Measurements from ENCODE around the gene CNTNAP4. TPM values are rescaled to one million over a fixed set of nuclear protein-coding genes. Genes with fewer than 3 reads are reported as not detected.

Gene CNTNAP4
- 39.7 and 44.8 TPM in 2 replicates for polyA plus RNA-seq (2014; cell fraction: cytosol; rRNA removed)
- 99.3 and 114 TPM in 2 replicates for polyA plus RNA-seq (2014; cell fraction: nucleus; rRNA removed)

DNA sequence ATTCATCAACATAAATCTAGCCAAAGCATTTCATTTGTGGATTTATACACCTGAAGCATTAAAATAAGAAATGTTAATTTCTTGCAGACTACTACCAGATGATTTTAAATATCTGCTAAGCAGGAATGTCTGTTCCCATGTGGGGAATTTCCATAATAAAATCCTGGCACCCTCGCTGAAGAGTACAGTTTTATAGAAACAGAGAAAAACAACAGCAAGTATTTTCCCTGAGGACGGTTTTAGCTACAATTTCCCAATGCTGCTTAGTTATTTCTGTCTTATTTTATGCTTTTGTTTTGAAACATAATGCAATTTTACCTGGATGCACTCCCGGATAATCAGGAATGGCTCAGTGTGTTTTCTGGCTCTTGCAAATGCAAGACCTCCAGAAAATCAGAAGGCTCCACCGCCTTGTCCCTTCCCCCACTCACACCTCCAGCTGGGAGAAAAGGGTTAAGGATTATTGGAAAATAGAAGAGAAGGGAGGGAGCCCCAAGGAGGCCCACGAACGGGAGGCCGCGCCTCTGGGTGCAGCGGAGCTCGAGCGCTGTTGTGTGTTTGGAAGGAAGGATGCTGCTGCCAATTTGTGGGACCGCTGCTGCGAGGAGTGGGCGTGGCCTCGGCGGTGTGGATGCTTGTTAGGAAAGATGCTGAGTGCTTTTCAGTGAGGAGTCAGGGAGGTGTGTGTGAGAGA lies at the start of gene CNTNAP4:
CNTNAP4 (plus strand) TSS at position 657 of the 694 bp plus-strand sequence. CDS start 262 bp downstream, outside the sequence.
- DNase-seq (ENCODE audit: low spot score) = peak; percentile 93

DNA sequence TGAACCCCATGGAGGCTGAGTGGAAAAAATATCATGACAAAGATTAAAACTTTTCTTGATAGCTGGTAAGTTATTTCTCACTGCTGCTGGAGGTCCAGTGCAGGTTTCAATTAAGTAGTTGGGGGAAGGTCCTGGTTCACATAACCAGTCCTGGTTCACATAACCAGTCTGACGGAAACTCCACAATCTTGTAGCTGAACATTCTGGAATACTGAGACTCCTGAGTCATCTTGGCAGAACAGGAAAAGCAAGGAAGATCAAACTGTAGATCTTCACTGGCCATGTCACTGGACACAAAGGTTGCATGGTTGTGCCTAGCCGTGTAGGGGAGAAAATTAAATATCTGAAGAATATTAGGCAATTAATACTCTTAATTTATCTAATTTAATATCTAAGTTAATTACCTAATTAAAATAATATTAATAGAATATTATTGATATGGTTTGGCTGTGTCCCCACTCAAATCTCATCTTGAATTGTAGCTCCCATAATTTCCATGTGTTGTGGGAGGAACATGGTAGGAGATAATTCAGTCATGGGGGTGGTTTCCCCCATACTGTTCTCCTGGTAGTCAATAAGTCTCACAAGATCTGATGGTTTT lies 48.6 kb upstream of the CNTNAP4 start:
- DNase-seq (ENCODE audit: low spot score) = no peak

- no peak for DNase-seq (ENCODE audit: low spot score)
These were observed 44.5 kb upstream of the CNTNAP4 start for GRCh38 chr16:76232704-76233103.

GRCh38 chr16:76235025-76235424 lies 42.2 kb upstream of the CNTNAP4 start:
- no peak for DNase-seq (ENCODE audit: low spot score)

GRCh38 chr16:76235426-76235825 lies 41.8 kb upstream of the CNTNAP4 start:
- DNase-seq (ENCODE audit: low spot score) = no peak

DNA sequence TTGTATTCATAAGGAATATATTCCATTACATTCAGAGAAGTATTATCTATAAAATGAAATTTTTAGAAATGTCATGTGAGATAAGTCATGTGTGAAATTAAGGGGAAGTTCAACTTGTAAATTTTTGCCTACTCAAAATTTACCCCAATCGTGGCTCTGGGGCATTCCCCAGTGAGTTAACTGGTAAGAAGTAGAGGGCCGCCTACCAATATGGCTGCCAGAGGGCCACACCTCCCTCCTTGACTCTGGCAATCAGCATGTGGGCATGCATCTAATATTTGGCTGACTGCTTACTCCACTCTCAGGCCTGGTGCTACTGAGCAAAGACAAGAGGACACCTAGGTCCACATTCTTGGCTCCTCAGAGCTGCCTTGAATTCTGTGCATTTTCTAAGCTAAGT lies 39.7 kb upstream of the CNTNAP4 start:
- DNase-seq (ENCODE audit: low spot score) = no peak

DNA sequence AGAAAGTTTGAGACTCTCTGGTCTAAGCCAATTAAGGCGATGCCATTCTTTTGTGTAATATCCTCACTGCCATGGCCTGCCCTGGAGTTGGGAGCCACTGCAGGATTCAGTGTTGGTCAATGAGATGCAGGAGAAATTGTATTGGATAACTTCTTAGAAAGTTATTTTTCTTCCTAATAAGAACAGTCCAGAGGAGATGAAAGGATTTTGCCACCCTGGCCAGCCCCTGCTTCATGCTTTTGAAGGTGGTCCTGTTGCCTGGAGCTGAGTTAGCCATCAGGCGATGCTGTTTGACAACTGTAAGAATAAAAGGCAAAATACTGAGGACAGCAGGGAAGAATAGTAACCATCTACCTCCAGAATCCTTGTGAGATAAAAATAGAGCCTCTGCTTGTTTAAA lies 35.4 kb upstream of the CNTNAP4 start:
- DNase-seq (ENCODE audit: low spot score) = no peak

DNA sequence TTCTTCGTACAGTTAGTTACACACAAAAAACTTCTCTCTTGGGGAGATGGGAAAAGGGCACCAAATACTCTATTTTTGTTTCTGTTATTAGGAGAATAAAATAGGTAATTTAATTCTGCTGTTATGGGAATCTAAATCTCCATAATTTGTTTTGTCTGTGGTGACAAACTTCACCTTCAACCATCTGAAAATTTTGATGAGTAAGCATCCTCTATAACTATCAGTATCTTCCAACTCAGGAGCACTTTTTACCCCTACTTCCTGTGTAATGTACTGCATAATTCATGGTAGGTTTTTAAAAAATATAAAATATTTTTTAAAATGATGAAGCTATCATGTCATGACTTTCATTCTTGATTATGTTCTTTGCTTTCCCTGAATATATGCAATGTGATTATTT lies 33.6 kb upstream of the CNTNAP4 start:
- DNase-seq (ENCODE audit: low spot score) = no peak

GRCh38 chr16:76246587-76246986 lies 30.6 kb upstream of the CNTNAP4 start:
- no peak for DNase-seq (ENCODE audit: low spot score)

DNA sequence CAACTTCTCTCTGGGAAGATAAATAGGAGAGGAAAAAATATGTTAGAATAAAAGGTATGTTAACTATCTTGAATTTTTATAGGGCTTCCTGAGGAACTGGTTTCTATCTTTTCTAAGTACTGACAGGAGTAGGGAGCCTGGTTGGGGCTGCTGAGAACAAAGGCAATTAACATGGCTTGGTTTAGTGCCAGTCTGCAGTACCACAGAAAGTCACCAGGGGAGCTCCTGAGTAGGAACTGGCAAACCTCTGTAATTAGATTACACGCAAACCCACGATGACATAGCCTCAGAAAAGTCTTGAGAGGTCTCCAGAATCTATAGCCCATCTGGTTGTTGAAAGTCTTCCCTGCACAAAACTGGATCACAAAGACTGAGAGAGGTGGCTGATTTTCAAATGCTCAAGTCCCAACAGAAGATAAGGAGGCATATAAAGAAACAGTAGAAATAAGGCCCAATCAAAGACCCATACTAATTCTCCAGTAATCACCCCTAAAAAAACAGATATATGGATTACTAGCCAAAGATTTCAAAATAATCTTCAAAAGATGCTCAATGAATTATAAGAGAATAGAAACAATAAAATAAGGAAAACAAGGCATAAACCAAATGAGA lies 11.7 kb upstream of the CNTNAP4 start:
- DNase-seq (ENCODE audit: low spot score) = peak; percentile 63

- no peak for DNase-seq (ENCODE audit: low spot score)
These were observed 8.4 kb upstream of the CNTNAP4 start for GRCh38 chr16:76268824-76269223.

DNA sequence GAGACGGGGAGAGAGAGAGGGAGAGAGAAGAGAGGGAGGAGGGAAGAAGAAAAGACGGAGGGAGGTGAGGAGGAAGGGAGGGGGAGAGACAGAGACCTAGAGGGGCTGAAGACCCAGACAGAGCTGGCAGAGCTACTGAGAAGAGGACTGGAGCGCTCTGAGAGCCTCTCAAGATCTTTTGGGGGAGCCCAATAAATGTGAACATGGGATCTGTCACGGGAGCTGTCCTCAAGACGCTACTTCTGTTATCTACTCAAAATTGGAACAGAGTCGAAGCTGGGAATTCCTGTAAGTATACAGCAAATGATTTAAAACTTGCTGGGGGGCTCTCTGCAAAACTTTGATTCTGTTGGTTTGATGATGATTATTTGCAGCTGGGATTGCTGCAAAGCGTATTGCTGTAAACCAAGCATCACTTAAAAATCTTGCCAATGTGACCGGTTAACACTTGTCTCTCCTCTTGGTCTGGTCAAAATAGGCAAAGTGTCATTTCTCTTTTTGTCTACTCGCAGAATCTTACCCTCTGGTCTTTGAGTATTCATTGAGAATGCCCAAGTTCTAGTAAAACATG lies 344 bp downstream of the CNTNAP4 start:
- DNase-seq (ENCODE audit: low spot score) = no peak

DNA sequence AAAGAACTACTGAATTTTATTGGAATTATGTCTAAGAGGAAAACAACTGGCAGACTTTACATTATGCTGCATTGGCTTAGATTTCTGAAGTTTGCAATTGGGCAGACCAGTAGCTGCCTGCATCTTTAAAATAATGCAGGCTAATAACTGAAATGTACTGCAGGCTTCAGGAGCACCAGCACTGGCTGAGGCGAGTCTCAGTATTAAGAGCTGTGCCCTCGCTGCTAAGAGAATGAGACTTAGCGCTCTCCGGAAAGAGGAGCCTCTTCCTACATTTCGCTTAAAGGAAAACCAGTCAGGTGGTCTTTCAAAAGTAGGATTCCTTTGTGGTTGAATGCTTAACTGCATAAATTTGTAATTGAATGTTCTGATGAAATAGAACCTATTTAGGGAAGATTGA lies 885 bp downstream of the CNTNAP4 start:
- peak; percentile 62 for DNase-seq (ENCODE audit: low spot score)

GRCh38 chr16:76278980-76279379 lies 1.8 kb downstream of the CNTNAP4 start:
- peak; percentile 85 for DNase-seq (ENCODE audit: low spot score)

- DNase-seq (ENCODE audit: low spot score) = no peak
These were observed 3.4 kb downstream of the CNTNAP4 start for GRCh38 chr16:76280421-76281215.

GRCh38 chr16:76287466-76287865 lies 10.3 kb downstream of the CNTNAP4 start:
- peak; percentile 26 for DNase-seq (ENCODE audit: low spot score)

GRCh38 chr16:76292218-76292617 lies 15.0 kb downstream of the CNTNAP4 start:
- DNase-seq (ENCODE audit: low spot score) = peak; percentile 51

- DNase-seq (ENCODE audit: low spot score) = no peak
These were observed 16.8 kb downstream of the CNTNAP4 start for GRCh38 chr16:76293980-76294379.

- no peak for DNase-seq (ENCODE audit: low spot score)
These were observed 17.4 kb downstream of the CNTNAP4 start for GRCh38 chr16:76294396-76295214.

DNA sequence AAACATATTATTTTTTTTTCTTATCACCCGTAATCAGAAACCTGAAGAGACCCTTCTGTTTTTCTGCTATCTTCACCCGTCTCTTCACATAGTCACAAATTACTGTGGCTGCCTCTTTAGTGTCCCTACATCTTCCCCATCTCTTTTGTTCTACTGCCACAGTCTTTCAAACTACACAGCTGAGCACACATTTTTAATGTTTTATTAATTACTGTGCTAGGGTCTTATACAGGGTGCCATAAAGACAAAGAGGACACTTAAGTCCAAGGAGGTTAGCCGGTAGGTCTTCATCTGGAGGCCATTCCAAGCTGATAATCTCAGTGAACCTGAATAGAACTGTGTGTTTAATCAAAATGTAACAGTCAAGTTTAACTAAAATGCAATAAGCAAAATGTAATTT lies 20.7 kb downstream of the CNTNAP4 start:
- peak; percentile 80 for DNase-seq (ENCODE audit: low spot score)
